Upper lobe of right lung (tissue), 1 donor: Measurements from ENCODE around the gene SMKR1. TPM values are rescaled to one million over a fixed set of nuclear protein-coding genes. Genes with fewer than 3 reads are reported as not detected.

Source experiments
- ATAC-seq: fragments of 200-7000 bp; cut with Tn5 transposase; one replicate; pipeline ENCODE4 v1.9.1; 2020; ENCODE audit warnings: mild to moderate bottlenecking, moderate library complexity
- DNase-seq: peaks from one replicate; pipeline ENCODE4 v3.0.0-alpha.2; 2020
- H3K27ac ChIP-seq: fragments of 200-600 bp; one replicate; pipeline ENCODE4 v1.8.0; 2022
- H3K27me3 ChIP-seq: fragments of 200-600 bp; one replicate; pipeline ENCODE4 v1.8.0; 2022; ENCODE audit warnings: mild to moderate bottlenecking
- H3K36me3 ChIP-seq: fragments of 200-600 bp; one replicate; pipeline ENCODE4 v1.8.0; 2022
- H3K4me1 ChIP-seq: fragments of 200-600 bp; one replicate; pipeline ENCODE4 v1.8.0; 2022
- H3K4me3 ChIP-seq: fragments of 200-600 bp; one replicate; pipeline ENCODE4 v1.8.0; 2022; ENCODE audit warnings: mild to moderate bottlenecking
- H3K9me3 ChIP-seq: fragments of 200-600 bp; one replicate; pipeline ENCODE4 v1.8.0; 2022
- intact Hi-C: fragments of 100-400 bp; cut with DNase I; formaldehyde crosslinking; loops from one replicate; pipeline ENCODE4 v1.11.0; 2022
- total RNA-seq: library from RNA; stranded (reverse); fragmentation: NEBNext Ultra II Directional; extraction: Animal tissue kit (Norgen Biotek cat#: 25700); gene quantifications from one replicate; pipeline ENCODE4 v1.2.1, GENCODE V29; 2021
- TF ChIP-seq, protein P1 (sequence below): fragments of 200-600 bp; IDR thresholded peaks from one replicate; pipeline ENCODE4 v1.8.0; 2022; ENCODE audit warnings: antibody characterized with exemption
- donor health status: DM: no; HTN: yes; CAD: no; lungs with severe emphysema.

Gene SMKR1
- total RNA-seq, 1 donor from 2014 or later: not detected

DNA sequence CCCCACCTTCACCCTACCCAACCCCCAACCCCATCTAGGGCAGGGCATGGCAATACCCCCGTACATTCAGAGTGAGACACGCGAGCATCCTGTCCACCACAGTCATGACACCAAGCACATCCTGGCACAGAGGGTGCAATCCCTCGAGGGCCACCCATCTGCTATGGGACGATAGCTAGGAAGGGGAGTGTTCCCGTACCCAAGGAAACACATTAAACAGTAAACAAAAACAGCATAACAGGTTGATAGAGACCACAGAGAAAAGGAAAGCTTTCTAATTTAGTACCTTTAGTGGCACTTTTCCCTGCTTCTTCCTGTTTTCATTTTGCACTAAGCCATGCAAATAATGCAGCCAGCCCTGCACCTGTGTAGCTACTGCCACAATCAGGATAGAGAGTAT is 2.3 kb upstream of the SMKR1 start:
- intact Hi-C loops: no loop called here
- H3K4me3 ChIP-seq: no peak overlapping the region
- no peaks in the 10 kb centered on the region for H3K9me3 ChIP-seq
- TF ChIP-seq, protein P1, sequence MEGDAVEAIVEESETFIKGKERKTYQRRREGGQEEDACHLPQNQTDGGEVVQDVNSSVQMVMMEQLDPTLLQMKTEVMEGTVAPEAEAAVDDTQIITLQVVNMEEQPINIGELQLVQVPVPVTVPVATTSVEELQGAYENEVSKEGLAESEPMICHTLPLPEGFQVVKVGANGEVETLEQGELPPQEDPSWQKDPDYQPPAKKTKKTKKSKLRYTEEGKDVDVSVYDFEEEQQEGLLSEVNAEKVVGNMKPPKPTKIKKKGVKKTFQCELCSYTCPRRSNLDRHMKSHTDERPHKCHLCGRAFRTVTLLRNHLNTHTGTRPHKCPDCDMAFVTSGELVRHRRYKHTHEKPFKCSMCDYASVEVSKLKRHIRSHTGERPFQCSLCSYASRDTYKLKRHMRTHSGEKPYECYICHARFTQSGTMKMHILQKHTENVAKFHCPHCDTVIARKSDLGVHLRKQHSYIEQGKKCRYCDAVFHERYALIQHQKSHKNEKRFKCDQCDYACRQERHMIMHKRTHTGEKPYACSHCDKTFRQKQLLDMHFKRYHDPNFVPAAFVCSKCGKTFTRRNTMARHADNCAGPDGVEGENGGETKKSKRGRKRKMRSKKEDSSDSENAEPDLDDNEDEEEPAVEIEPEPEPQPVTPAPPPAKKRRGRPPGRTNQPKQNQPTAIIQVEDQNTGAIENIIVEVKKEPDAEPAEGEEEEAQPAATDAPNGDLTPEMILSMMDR: no peak
- no peaks in the 10 kb centered on the region for H3K36me3 ChIP-seq
- H3K27ac ChIP-seq: no peak overlapping the region
- ATAC-seq (no peak), DNase-seq (no peak)
- H3K4me1 ChIP-seq: peaks cover 4% of the 10 kb centered on the region
- no peaks in the 10 kb centered on the region for H3K27me3 ChIP-seq

- intact Hi-C loops: no loop called here
- peak; percentile 38 for ATAC-seq
- H3K27ac ChIP-seq: no peak overlapping the region
These were observed 666 bp downstream of the SMKR1 start for GRCh38 chr7:129502708-129503685.

DNA sequence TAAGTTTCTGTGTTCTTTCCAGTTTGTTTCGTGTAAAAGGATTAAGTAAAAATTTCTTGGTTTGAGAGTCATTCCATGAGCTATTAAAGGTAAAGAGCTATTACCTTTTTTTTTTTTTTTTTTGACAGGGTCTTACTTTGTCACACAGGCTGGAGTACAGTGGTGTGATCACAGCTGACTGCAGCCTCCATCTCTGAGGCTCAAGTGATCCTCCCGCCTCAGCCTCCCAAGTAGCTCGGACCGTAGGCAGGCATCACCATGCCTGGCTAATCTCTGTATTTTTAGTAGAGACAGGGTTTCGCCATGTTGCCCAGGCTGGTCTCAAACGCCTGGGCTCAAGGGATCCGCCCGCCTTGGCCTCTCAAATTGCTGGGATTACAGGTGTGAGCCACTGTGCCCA is 1.4 kb downstream of the SMKR1 start:
- Histone ChIP-seq H3K27me3 (no peaks in the 10 kb centered on the region), H3K9me3 (no peaks in the 10 kb centered on the region), H3K4me3 (no peak overlapping the region), H3K36me3 (no peaks in the 10 kb centered on the region), H3K27ac (no peak overlapping the region), H3K4me1 (peaks cover 4% of the 10 kb centered on the region)
- DNase-seq (no peak), ATAC-seq (no peak)
- TF ChIP-seq, protein P1: no peak
- intact Hi-C loops: no loop called here

More at GRCh38 chr7:129502708-129503685, 666 bp downstream of the SMKR1 start:
- Histone ChIP-seq H3K4me1 (peaks cover 4% of the 10 kb centered on the region), H3K9me3 (no peaks in the 10 kb centered on the region), H3K27me3 (no peaks in the 10 kb centered on the region), H3K36me3 (no peaks in the 10 kb centered on the region), H3K4me3 (peak overlapping the region; percentile 58)
- DNase-seq: no peak
- TF ChIP-seq, protein P1: no peak

GRCh38 chr7:129512192-129512591 is 9.9 kb downstream of the SMKR1 start:
- Histone ChIP-seq H3K4me3 (no peak overlapping the region), H3K9me3 (no peaks in the 10 kb centered on the region), H3K27ac (no peak overlapping the region), H3K4me1 (no peaks in the 10 kb centered on the region), H3K36me3 (no peaks in the 10 kb centered on the region), H3K27me3 (no peaks in the 10 kb centered on the region)
- TF ChIP-seq, protein P1: no peak
- ATAC-seq (no peak), DNase-seq (no peak)
- intact Hi-C loops: no loop called here

- no peaks in the 10 kb centered on the region for H3K36me3 ChIP-seq
- H3K27me3 ChIP-seq: no peaks in the 10 kb centered on the region
- no peak overlapping the region for H3K4me3 ChIP-seq
- no peak for ATAC-seq
- DNase-seq: no peak
- intact Hi-C loops: no loop called here
- TF ChIP-seq, protein P1: no peak
- no peaks in the 10 kb centered on the region for H3K4me1 ChIP-seq
- no peak overlapping the region for H3K27ac ChIP-seq
- H3K9me3 ChIP-seq: no peaks in the 10 kb centered on the region
These were observed 11.2 kb downstream of the SMKR1 start for GRCh38 chr7:129513546-129513945.
